ENCODE data around the gene OAF. TPM values are rescaled to one million over a fixed set of nuclear protein-coding genes. Genes with fewer than 3 reads are reported as not detected.

The OAF gene
- total RNA-seq, 2 donors from 2014 or later = 14.5 to 17.4 TPM

DNA sequence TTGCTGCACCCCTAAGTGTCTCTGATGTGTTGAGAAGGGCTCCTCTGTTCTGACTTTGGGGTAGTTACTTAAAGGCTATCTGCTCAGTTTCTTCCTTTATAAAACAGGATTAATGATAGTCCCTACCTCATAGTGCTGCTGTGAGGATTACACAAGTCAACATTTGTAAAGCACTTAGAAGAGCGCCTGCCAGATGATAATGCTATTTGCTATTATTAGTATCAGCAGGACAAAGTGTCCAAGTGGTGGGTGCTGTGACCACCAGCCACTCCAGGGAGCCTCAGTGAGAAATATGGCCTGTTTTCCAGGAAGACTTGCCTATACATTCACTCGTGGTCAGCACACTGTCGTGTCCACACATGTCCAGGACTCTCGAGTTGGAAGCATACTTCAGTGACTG, 45.3 kb downstream of the OAF start:
- intact Hi-C loops (cut with DNase I) = no loop called here
- no peak overlapping the region for H3K27ac ChIP-seq
- no peak for DNase-seq (ENCODE audit: low spot score)
- H3K9me3 ChIP-seq = no peaks in the 10 kb centered on the region
- WGBS = 49% methylated on average over 4 of the region's 4 CpGs
- H3K36me3 ChIP-seq = no peaks in the 10 kb centered on the region
- TF ChIP-seq POLR2A (IDR thresholded peaks at IDR 0.05) (no peak), CTCF (IDR thresholded peaks at IDR 0.05) (no peak), POLR2AphosphoS5 (IDR thresholded peaks at IDR 0.05) (no peak)
- H3K4me1 ChIP-seq (replicated peaks) = no peaks in the 10 kb centered on the region
- no peak overlapping the region for H3K4me3 ChIP-seq
- H3K27me3 ChIP-seq (replicated peaks; ENCODE audit: insufficient read depth) = no peaks in the 10 kb centered on the region

DNA sequence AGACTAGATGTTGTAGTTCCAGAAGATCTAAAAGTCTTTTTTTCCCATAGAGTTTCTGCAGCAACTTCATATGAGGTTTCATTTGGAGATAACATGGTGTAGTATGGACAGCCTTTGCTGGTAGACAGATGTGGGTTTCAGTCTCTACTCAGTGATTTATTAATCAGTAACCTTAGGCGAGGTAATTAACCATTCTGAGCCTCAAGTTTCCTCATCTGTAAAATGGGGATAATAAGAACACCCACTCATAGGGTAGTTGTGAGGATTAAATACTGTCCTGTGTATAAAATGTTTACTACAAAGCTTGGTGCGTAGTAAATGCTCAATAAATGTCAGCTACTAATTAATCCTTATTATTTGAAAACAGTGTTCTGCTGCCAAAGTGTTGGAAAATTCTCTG, 45.9 kb downstream of the OAF start:
- TF ChIP-seq CTCF (IDR thresholded peaks at IDR 0.05) (no peak), POLR2AphosphoS5 (IDR thresholded peaks at IDR 0.05) (no peak), POLR2A (IDR thresholded peaks at IDR 0.05) (no peak)
- no peak for DNase-seq (ENCODE audit: low spot score)
- 75% methylated on average over 2 of the region's 2 CpGs for WGBS
- Histone ChIP-seq H3K27ac (no peak overlapping the region), H3K36me3 (no peaks in the 10 kb centered on the region), H3K27me3 (replicated peaks; ENCODE audit: insufficient read depth) (no peaks in the 10 kb centered on the region), H3K4me3 (no peak overlapping the region), H3K4me1 (replicated peaks) (no peaks in the 10 kb centered on the region), H3K9me3 (no peaks in the 10 kb centered on the region)
- intact Hi-C loops (cut with DNase I) = no loop called here

DNA sequence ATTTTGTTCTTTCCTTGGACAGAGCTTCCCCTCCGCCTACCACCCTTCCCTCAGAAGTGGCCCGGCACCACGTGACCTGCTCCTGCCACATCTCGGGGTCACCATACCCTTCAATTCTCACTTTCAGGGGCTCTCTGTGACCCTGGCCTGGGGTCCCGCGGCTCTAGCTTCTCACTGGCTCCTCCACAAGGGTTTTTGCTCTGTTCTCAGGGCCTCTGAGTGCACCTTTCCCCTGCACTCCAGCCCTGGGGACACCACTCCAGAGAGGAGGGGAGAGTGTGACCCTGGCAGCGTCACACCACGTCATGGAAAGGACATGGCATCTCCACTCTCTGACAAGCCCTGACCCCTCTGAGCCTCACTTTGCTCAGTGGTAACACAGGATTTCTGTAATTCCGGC, 46.5 kb downstream of the OAF start:
- H3K27me3 ChIP-seq (replicated peaks; ENCODE audit: insufficient read depth) = no peaks in the 10 kb centered on the region

DNA sequence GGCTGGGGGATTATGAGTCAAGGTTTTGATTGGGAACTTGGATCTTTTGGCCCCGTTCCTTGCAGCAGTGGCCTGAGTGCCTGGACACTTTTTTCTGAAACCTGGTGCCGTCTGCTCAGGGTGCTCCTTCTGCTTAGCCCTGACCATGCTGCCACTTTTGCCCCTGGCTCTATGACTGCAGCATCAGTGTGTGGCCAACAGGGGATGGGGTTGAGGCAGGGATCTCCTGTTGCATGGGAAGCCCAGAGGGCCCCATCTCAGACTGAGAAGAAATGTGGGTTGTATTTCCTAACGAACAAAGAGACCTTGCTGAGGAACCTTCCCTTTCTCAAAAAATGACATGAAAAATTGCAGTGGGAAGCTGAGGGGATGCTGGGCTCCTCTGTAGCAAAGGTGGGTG, 47.8 kb downstream of the OAF start:
- Histone ChIP-seq H3K4me1 (replicated peaks) (no peaks in the 10 kb centered on the region), H3K27ac (no peak overlapping the region), H3K27me3 (replicated peaks; ENCODE audit: insufficient read depth) (no peaks in the 10 kb centered on the region), H3K36me3 (no peaks in the 10 kb centered on the region), H3K4me3 (no peak overlapping the region), H3K9me3 (no peaks in the 10 kb centered on the region)
- WGBS = 90% methylated on average over 3 of the region's 3 CpGs
- intact Hi-C loops (cut with DNase I) = no loop called here
- TF ChIP-seq POLR2A (IDR thresholded peaks at IDR 0.05) (no peak), POLR2AphosphoS5 (IDR thresholded peaks at IDR 0.05) (no peak), CTCF (IDR thresholded peaks at IDR 0.05) (no peak)
- DNase-seq (ENCODE audit: low spot score) = no peak

More for the DNA sequence above, 46.5 kb downstream of the OAF start:
- Histone ChIP-seq H3K4me1 (replicated peaks) (no peaks in the 10 kb centered on the region), H3K9me3 (no peaks in the 10 kb centered on the region), H3K27ac (no peak overlapping the region), H3K36me3 (no peaks in the 10 kb centered on the region), H3K4me3 (no peak overlapping the region)
- TF ChIP-seq POLR2A (IDR thresholded peaks at IDR 0.05) = no peak
- TF ChIP-seq CTCF (IDR thresholded peaks at IDR 0.05) = no peak
- no peak for TF ChIP-seq POLR2AphosphoS5 (IDR thresholded peaks at IDR 0.05)
- DNase-seq (ENCODE audit: low spot score) = no peak
- WGBS = 89% methylated on average over 9 of the region's 9 CpGs
- intact Hi-C loops (cut with DNase I) = no loop called here

DNA sequence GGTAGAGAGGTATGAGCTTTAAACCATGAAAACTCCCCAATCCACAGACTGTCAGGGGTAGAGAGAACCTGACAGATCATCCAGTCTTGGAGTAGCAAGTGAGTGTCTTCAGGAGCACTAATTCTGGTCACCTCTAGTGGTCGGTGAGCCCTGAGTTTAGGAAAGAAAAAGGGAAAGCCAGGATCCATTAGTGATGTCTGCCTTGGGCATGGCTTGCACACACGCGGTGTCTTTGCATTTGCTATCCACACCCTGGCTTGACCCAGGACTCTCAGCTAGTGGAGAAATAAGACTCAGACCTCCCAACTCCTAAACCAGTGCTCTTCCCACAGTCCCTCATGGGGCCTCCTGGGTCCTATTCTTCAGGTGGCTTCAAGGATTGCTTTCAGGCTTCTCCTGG, 48.4 kb downstream of the OAF start:
- intact Hi-C loops (cut with DNase I) = no loop called here
- Histone ChIP-seq H3K36me3 (no peaks in the 10 kb centered on the region), H3K27me3 (replicated peaks; ENCODE audit: insufficient read depth) (no peaks in the 10 kb centered on the region), H3K9me3 (no peaks in the 10 kb centered on the region), H3K27ac (no peak overlapping the region), H3K4me1 (replicated peaks) (no peaks in the 10 kb centered on the region), H3K4me3 (no peak overlapping the region)
- 98% methylated on average over 3 of the region's 3 CpGs for WGBS
- DNase-seq (ENCODE audit: low spot score) = no peak
- TF ChIP-seq CTCF (IDR thresholded peaks at IDR 0.05) (no peak), POLR2A (IDR thresholded peaks at IDR 0.05) (no peak), POLR2AphosphoS5 (IDR thresholded peaks at IDR 0.05) (no peak)
